H1 (cell line): ENCODE data around the gene PRRX2. TPM values are rescaled to one million over a fixed set of nuclear protein-coding genes. Genes with fewer than 3 reads are reported as not detected.

Experiments used
- CTCF ChIA-PET: fragments of 300-600 bp; sonication (Branson Sonifier 250); formaldehyde crosslinking; loops from one replicate; lab custom pipeline; 2021; ENCODE audit not compliant: partially characterized antibody; lab: Charles Lee
- POLR2A ChIA-PET: fragments of 300-600 bp; sonication (Branson Sonifier 250); formaldehyde crosslinking; loops from one replicate; lab custom pipeline; 2021; ENCODE audit warnings: inconsistent platforms; ENCODE audit not compliant: partially characterized antibody; lab: Charles Lee
- DNase-seq, 2 experiments: peaks; one replicate each; pipeline versions ENCODE4 v3.0.0 to v3.0.0-alpha.2; 2010 to 2022; ENCODE audit warnings: low spot score in 2 of 2, low read depth in 1 of 2, mixed read lengths in 1 of 2
- FAIRE-seq: peaks from 2 replicates; lab custom pipeline; 2011; peaks lifted over from hg19 to GRCh38; lab: Jason Lieb, UNC
- H2AFZ ChIP-seq: 2 replicates; pipeline ENCODE4 v1.8.1; 2012; ENCODE audit warnings: low read length, inconsistent platforms
- H2AK5ac ChIP-seq: 2 replicates; pipeline ENCODE4 v1.6.1; 2013; ENCODE audit warnings: low read depth, low read length
- H2BK120ac ChIP-seq: replicated peaks from 2 replicates; pipeline ENCODE3; 2013; ENCODE audit warnings: low read depth, low read length, inconsistent platforms
- H2BK12ac ChIP-seq: 2 replicates; pipeline ENCODE4 v1.6.1; 2013; ENCODE audit warnings: low read depth, low read length
- H2BK15ac ChIP-seq: 2 replicates; pipeline ENCODE4 v1.6.1; 2013; ENCODE audit warnings: low read length
- H2BK20ac ChIP-seq: 2 replicates; pipeline ENCODE4 v1.6.1; 2013; ENCODE audit warnings: low read length
- H2BK5ac ChIP-seq: 2 replicates; pipeline ENCODE4 v1.6.1; 2013; ENCODE audit warnings: low read depth, low read length
- H3K14ac ChIP-seq: 2 replicates; pipeline ENCODE4 v1.6.1; 2013; ENCODE audit warnings: inconsistent platforms; ENCODE audit not compliant: insufficient read length
- H3K18ac ChIP-seq: 2 replicates; pipeline ENCODE4 v1.6.1; 2013; ENCODE audit warnings: low read length; ENCODE audit errors: extremely low read depth
- H3K23ac ChIP-seq: 2 replicates; pipeline ENCODE4 v1.6.1; 2013; ENCODE audit warnings: inconsistent platforms; ENCODE audit not compliant: insufficient read length
- H3K23me2 ChIP-seq: 2 replicates; pipeline ENCODE4 v1.6.1; 2013; ENCODE audit warnings: low read depth, low read length
- H3K27ac ChIP-seq: 2 replicates; pipeline ENCODE4 v1.6.1; 2011; ENCODE audit warnings: low read depth, low read length, inconsistent platforms
- H3K27me3 ChIP-seq, 4 experiments: replicated peaks in 1 of 4; 1 replicate in 1 of 4; 2 replicates in 3 of 4; pipeline versions ENCODE4 v1.6.1 to v1.8.1; 2011 to 2013; ENCODE audit warnings: low read length in 3 of 4, mild to moderate bottlenecking in 3 of 4, inconsistent platforms in 2 of 4, mixed read lengths in 2 of 4, moderate library complexity in 1 of 4; ENCODE audit not compliant: control insufficient read depth in 3 of 4, insufficient read depth in 3 of 4; ENCODE audit errors: extremely low read depth in 1 of 4
- H3K36me3 ChIP-seq, 4 experiments: 2 replicates each; pipeline versions ENCODE4 v1.6.1 to v1.8.1; 2011 to 2013; ENCODE audit warnings: mild to moderate bottlenecking in 4 of 4, low read length in 3 of 4, moderate library complexity in 2 of 4, control low read depth in 1 of 4, inconsistent platforms in 1 of 4; ENCODE audit not compliant: insufficient read depth in 4 of 4, control insufficient read depth in 2 of 4
- H3K4ac ChIP-seq: replicated peaks from 2 replicates; pipeline ENCODE3; 2013; ENCODE audit warnings: low read length, low read depth, mixed read lengths, inconsistent platforms; ENCODE audit not compliant: insufficient read length
- H3K4me1 ChIP-seq, 4 experiments: replicated peaks in 1 of 4; 1 replicate in 1 of 4; 2 replicates in 3 of 4; pipeline versions ENCODE4 v1.6.1 to v1.8.1; 2011 to 2013; ENCODE audit warnings: low read length in 3 of 4, inconsistent platforms in 2 of 4, mixed read lengths in 1 of 4; ENCODE audit not compliant: insufficient read depth in 4 of 4, control insufficient read depth in 3 of 4
- H3K4me2 ChIP-seq, 2 experiments: 2 replicates each; pipeline versions ENCODE4 v1.6.1 to v1.8.1; 2011 to 2013; ENCODE audit warnings: low read depth in 2 of 2, low read length in 2 of 2, control low read depth in 1 of 2, inconsistent platforms in 1 of 2, mild to moderate bottlenecking in 1 of 2; ENCODE audit not compliant: insufficient read depth in 1 of 2
- H3K4me3 ChIP-seq, 4 experiments: fragments of 200-600, 300-600 bp in 1 of 4; sonication (generic), shearing (Covaris generic), sonication (Bioruptor Twin) in 1 of 4; 2 replicates each; pipeline versions ENCODE4 v1.5.1 to v1.8.1; 2011 to 2016; ENCODE audit warnings: low read length in 4 of 4, low read depth in 3 of 4, control low read depth in 2 of 4, inconsistent platforms in 2 of 4, mild to moderate bottlenecking in 2 of 4, mixed read lengths in 1 of 4, moderate library complexity in 1 of 4; ENCODE audit not compliant: insufficient read depth in 2 of 4; ENCODE audit errors: extremely low read depth in 1 of 4
- H3K56ac ChIP-seq: replicated peaks from 2 replicates; pipeline ENCODE3; 2013; ENCODE audit warnings: low read depth, mild to moderate bottlenecking, mixed read lengths, low read length, inconsistent platforms; ENCODE audit not compliant: insufficient read length
- H3K79me1 ChIP-seq: 2 replicates; pipeline ENCODE4 v1.6.1; 2013; ENCODE audit warnings: low read depth, low read length, control low read depth
- H3K79me2 ChIP-seq, 2 experiments: 2 replicates each; pipeline versions ENCODE4 v1.6.1 to v1.8.1; 2012 to 2013; ENCODE audit warnings: low read length in 2 of 2, mild to moderate bottlenecking in 2 of 2, inconsistent platforms in 1 of 2; ENCODE audit not compliant: insufficient read depth in 2 of 2, control insufficient read depth in 1 of 2
- H3K9ac ChIP-seq, 4 experiments: replicated peaks in 1 of 4; 1 replicate in 1 of 4; 2 replicates in 3 of 4; pipeline versions ENCODE4 v1.6.1 to v1.8.1; 2011 to 2013; ENCODE audit warnings: low read depth in 3 of 4, low read length in 3 of 4, control low read depth in 2 of 4, mild to moderate bottlenecking in 2 of 4, moderate library complexity in 2 of 4, inconsistent platforms in 1 of 4; ENCODE audit errors: extremely low read depth in 1 of 4
- H3K9me3 ChIP-seq, 2 experiments: 2 replicates each; pipeline versions ENCODE4 v1.6.1 to v1.8.1; 2012 to 2013; ENCODE audit warnings: mild to moderate bottlenecking in 2 of 2, moderate library complexity in 2 of 2, control low read depth in 1 of 2, inconsistent platforms in 1 of 2, low read depth in 1 of 2, low read length in 1 of 2, mixed read lengths in 1 of 2; ENCODE audit not compliant: insufficient read depth in 2 of 2
- H4K20me1 ChIP-seq, 2 experiments: replicated peaks in 1 of 2; 2 replicates each; pipeline versions ENCODE3 to v1.8.1; 2011 to 2013; ENCODE audit warnings: inconsistent platforms in 2 of 2, low read length in 2 of 2, mild to moderate bottlenecking in 1 of 2; ENCODE audit not compliant: insufficient read depth in 2 of 2, control insufficient read depth in 1 of 2
- H4K5ac ChIP-seq: 2 replicates; pipeline ENCODE4 v1.6.1; 2013; ENCODE audit warnings: low read length, low read depth, mixed read lengths, inconsistent platforms; ENCODE audit not compliant: insufficient read length
- H4K8ac ChIP-seq: 2 replicates; pipeline ENCODE4 v1.8.0; 2013; ENCODE audit warnings: mild to moderate bottlenecking, moderate library complexity, low read length, inconsistent platforms; ENCODE audit not compliant: insufficient read depth; ENCODE audit errors: extremely low read depth
- H4K91ac ChIP-seq: replicated peaks from 2 replicates; pipeline ENCODE3; 2013; ENCODE audit warnings: low read length, mixed read lengths, inconsistent platforms; ENCODE audit not compliant: insufficient read length
- ASH2L ChIP-seq: fragments of 200-600, 300-600 bp; sonication (generic); IDR thresholded peaks from one replicate; pipeline ENCODE4 v1.7.1; 2017; ENCODE audit warnings: low read length
- JUND ChIP-seq: IDR thresholded peaks from 2 replicates; pipeline ENCODE4 v1.6.1; 2011; ENCODE audit warnings: mild to moderate bottlenecking, improper control_type of control experiment, low read length
- TEAD4 ChIP-seq: IDR thresholded peaks from 2 replicates; pipeline ENCODE4 v1.6.1; 2012; ENCODE audit warnings: low read depth, low read length, inconsistent platforms, mixed read lengths
- WGBS, 2 experiments: shearing (Covaris generic) in 1 of 2; methylation state at CpG; one replicate each; pipeline versions ENCODE4 v1.1.6 to v1.1.7; 2013 to 2015; ENCODE audit warnings: low lambda C conversion rate in 2 of 2, mixed read lengths in 2 of 2, inconsistent platforms in 1 of 2, low coverage in 1 of 2, missing lambda C conversion rate in 1 of 2; ENCODE audit not compliant: insufficient replicate concordance in 2 of 2, insufficient coverage in 1 of 2, insufficient read length in 1 of 2; ENCODE audit errors: extremely low coverage in 1 of 2, missing lambda C conversion rate in 1 of 2; 5-methylcytosine and 5-hydroxymethylcytosine counted together
- polyA plus RNA-seq, 7 experiments: library from polyadenylated mRNA; depleted of rRNA in 3 of 7; stranded (reverse) in 5 of 7; unstranded in 2 of 7; fragments of >200 nt in 5 of 7; fragments of 200-250 nt in 2 of 7; gene quantifications; 1 replicate in 5 of 7; 2 replicates in 1 of 7; 4 replicates in 1 of 7; pipeline versions ENCODE4 v1.2.1 to v1.2.3, GENCODE V29; 2011 to 2013; ENCODE audit warnings: missing spikeins in 2 of 7, mixed read lengths in 2 of 7
- total RNA-seq: library from RNA; stranded (reverse); fragmentation: NEBNext Ultra II Directional; extraction: Animal tissue kit (Norgen Biotek cat#: 25700); gene quantifications from 2 replicates; pipeline ENCODE4 v1.2.1, GENCODE V29; 2021

Gene PRRX2
- total and polyA plus RNA-seq, 2 of the 8 experiments (the other 6 are each of a cell fraction or from before 2014, with no cell fraction given): 5.8 to 9.2 TPM

- Histone ChIP-seq H3K27ac (no peak overlapping the region), H3K23ac (no peak overlapping the region), H3K27me3 (peaks cover 0 to 9% (median 8%) of the 10 kb centered on the region in 4 experiments; a peak in 2 of 7 replicates), H3K4me2 (no peak overlapping the region), H4K8ac (no peak overlapping the region), H3K14ac (no peak overlapping the region), H4K5ac (no peak overlapping the region), H3K56ac (no peak overlapping the region), H2BK20ac (no peak overlapping the region), H3K9me3 (no peaks in the 10 kb centered on the region), H2BK15ac (no peak overlapping the region), H3K9ac (no peak overlapping the region), H3K79me1 (peaks cover 3% of the 10 kb centered on the region; the same call in 1 of the 2 replicates), H2BK5ac (no peak overlapping the region), H3K36me3 (no peaks in the 10 kb centered on the region), H3K4me1 (peaks cover 0 to 8% (median 7%) of the 10 kb centered on the region in 4 experiments; a peak in 5 of 7 replicates), H3K4me3 (no peak overlapping the region), H3K4ac (no peak overlapping the region), H3K79me2 (no peaks in the 10 kb centered on the region), H2AK5ac (0 out of 2 replicates have a peak overlapping the region, but pooled peaks have one; percentile 75), H4K20me1 (no peaks in the 10 kb centered on the region), H2AFZ (no peak overlapping the region), H2BK120ac (no peak overlapping the region), H2BK12ac (no peak overlapping the region), H3K18ac (no peak overlapping the region), H3K23me2 (peaks cover 13% of the 10 kb centered on the region; the same call in 1 of the 2 replicates), H4K91ac (no peak overlapping the region)
- POLR2A ChIA-PET: no interaction called here
- FAIRE-seq (no peak), DNase-seq (no peak)
- TF ChIP-seq TEAD4 (no peak), ASH2L (no peak), JUND (no peak)
- WGBS, 2 experiments: 93% methylated on average over 5 of the region's 5 CpGs; no CpG with 5 or more reads in 1 of the 2 experiments
- CTCF ChIA-PET: interaction anchor here (0.6 to 2.9 kb wide), 9 partner anchors 9 to 273 kb away, joined by 3 to 10 read pairs (median 5); no protein-coding TSS in a partner anchor
Observed at GRCh38 chr9:129701549-129701948, 36.1 kb downstream of the PRRX2 start.
